Ectodermal cell (in vitro differentiated cells): Measurements from ENCODE around the gene C10orf71.

ENCODE experiments used
- H3K27ac ChIP-seq: 2 replicates; pipeline ENCODE4 v1.7.0; 2013; ENCODE audit warnings: mild to moderate bottlenecking, low read depth, low read length; ENCODE audit not compliant: insufficient read depth, poor library complexity, severe bottlenecking
- H3K27me3 ChIP-seq: 2 replicates; pipeline ENCODE4 v1.7.0; 2013; ENCODE audit warnings: mild to moderate bottlenecking, low read length; ENCODE audit not compliant: insufficient read depth, control insufficient read depth, poor library complexity, severe bottlenecking
- H3K36me3 ChIP-seq: one replicate; pipeline ENCODE4 v1.7.0; 2013; ENCODE audit warnings: low read length; ENCODE audit not compliant: control insufficient read depth, insufficient read depth
- H3K4me1 ChIP-seq: one replicate; pipeline ENCODE4 v1.7.0; 2013; ENCODE audit warnings: low read length; ENCODE audit not compliant: control insufficient read depth, insufficient read depth
- H3K4me3 ChIP-seq: 2 replicates; pipeline ENCODE4 v1.7.0; 2013; ENCODE audit warnings: low read depth, low read length, control low read depth; ENCODE audit not compliant: insufficient read depth
- H3K9me3 ChIP-seq: 2 replicates; pipeline ENCODE4 v1.7.0; 2013; ENCODE audit warnings: mild to moderate bottlenecking, low read length, moderate library complexity; ENCODE audit not compliant: control insufficient read depth
- WGBS, 2 experiments: methylation state at CpG; one replicate each; pipeline ENCODE4 v1.1.7; 2013; ENCODE audit warnings: missing lambda C conversion rate in 2 of 2; 5-methylcytosine and 5-hydroxymethylcytosine counted together

C10orf71 gene

DNA sequence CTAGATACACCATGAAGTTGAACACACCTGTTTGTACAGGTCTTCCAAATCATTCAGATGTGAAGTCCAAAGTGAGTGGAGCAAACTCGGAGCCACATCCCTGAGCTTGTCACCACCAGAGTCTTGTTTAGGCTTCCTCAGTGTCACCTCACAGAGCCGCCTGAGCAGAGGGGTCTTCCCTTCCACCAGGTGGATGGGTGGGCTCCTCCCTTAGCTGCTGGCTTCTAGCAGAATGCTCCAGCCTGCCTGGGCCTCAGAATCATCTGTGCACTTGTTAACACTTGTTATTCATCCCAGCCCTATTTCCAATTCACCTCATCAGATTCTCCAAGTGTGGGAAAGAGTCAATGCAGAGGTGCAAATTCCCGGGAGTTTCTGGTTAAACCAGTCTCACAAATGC, 32.5 kb downstream of the C10orf71 start:
- no peaks in the 10 kb centered on the region for H3K36me3 ChIP-seq
- H3K27me3 ChIP-seq: no peaks in the 10 kb centered on the region
- H3K27ac ChIP-seq: no peak overlapping the region
- no peaks in the 10 kb centered on the region for H3K4me1 ChIP-seq
- H3K9me3 ChIP-seq: no peaks in the 10 kb centered on the region
- no peak overlapping the region for H3K4me3 ChIP-seq
- 87 to 96% methylated on average over 3 of the region's 3 CpGs for WGBS, 2 experiments

DNA sequence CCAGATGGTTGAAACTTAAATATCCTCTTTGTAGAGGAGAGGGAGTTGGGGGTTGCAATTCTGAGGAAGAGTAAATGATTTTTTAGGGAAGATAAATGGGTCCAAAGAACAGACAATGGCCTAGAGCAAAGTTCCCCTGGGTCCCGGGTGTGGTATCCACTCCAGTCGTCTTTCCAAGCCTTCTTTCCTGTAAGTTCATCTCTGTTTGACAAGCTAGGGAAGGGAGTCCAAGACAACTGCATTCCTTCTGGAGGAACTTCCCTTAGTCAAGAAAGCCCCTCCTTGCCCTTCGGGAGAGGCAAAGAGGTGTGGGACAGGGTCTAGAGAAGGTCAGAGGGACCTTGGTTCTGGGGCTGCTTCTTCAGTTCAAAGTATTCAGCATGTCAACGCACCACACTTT, 33.4 kb downstream of the C10orf71 start:
- WGBS, 2 experiments: 95 to 97% methylated on average over 4 of the region's 4 CpGs
- H3K9me3 ChIP-seq: no peaks in the 10 kb centered on the region
- no peak overlapping the region for H3K4me3 ChIP-seq
- H3K27me3 ChIP-seq: no peaks in the 10 kb centered on the region
- no peaks in the 10 kb centered on the region for H3K36me3 ChIP-seq
- no peak overlapping the region for H3K27ac ChIP-seq
- H3K4me1 ChIP-seq: no peaks in the 10 kb centered on the region

GRCh38 chr10:49332768-49333167, 33.8 kb downstream of the C10orf71 start:
- no peak overlapping the region for H3K27ac ChIP-seq
- H3K27me3 ChIP-seq: no peaks in the 10 kb centered on the region
- H3K36me3 ChIP-seq: no peaks in the 10 kb centered on the region
- no peaks in the 10 kb centered on the region for H3K9me3 ChIP-seq
- WGBS, 2 experiments: 91 to 93% methylated on average over 6 of the region's 6 CpGs
- no peak overlapping the region for H3K4me3 ChIP-seq
- no peaks in the 10 kb centered on the region for H3K4me1 ChIP-seq

DNA sequence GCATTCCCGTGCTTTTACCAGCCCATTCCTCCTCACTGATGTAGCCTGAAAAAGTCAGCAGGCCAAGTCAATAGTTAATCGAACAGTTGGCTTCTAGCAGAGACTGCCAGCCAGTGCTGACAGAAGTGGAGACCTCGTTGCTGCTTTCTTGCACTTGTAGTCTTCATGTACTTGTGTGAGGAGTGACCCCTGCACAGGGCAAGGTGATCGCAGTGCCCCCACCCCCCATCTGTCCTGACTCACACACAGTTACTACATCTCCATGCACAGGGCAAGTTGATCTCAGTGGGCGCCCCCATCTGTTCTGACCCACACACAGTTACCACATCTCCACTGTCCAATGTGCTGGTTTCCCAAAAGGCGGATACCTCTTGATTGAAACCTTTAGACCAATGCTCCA, 34.2 kb downstream of the C10orf71 start:
- H3K9me3 ChIP-seq: no peaks in the 10 kb centered on the region
- H3K27me3 ChIP-seq: no peaks in the 10 kb centered on the region
- H3K4me1 ChIP-seq: no peaks in the 10 kb centered on the region
- 91 to 92% methylated on average over 6 of the region's 6 CpGs for WGBS, 2 experiments
- no peak overlapping the region for H3K27ac ChIP-seq
- H3K36me3 ChIP-seq: no peaks in the 10 kb centered on the region
- no peak overlapping the region for H3K4me3 ChIP-seq

GRCh38 chr10:49334964-49335363, 36.0 kb downstream of the C10orf71 start:
- Histone ChIP-seq H3K4me1 (no peaks in the 10 kb centered on the region), H3K4me3 (no peak overlapping the region), H3K9me3 (no peaks in the 10 kb centered on the region), H3K36me3 (no peaks in the 10 kb centered on the region), H3K27ac (no peak overlapping the region), H3K27me3 (no peaks in the 10 kb centered on the region)

DNA sequence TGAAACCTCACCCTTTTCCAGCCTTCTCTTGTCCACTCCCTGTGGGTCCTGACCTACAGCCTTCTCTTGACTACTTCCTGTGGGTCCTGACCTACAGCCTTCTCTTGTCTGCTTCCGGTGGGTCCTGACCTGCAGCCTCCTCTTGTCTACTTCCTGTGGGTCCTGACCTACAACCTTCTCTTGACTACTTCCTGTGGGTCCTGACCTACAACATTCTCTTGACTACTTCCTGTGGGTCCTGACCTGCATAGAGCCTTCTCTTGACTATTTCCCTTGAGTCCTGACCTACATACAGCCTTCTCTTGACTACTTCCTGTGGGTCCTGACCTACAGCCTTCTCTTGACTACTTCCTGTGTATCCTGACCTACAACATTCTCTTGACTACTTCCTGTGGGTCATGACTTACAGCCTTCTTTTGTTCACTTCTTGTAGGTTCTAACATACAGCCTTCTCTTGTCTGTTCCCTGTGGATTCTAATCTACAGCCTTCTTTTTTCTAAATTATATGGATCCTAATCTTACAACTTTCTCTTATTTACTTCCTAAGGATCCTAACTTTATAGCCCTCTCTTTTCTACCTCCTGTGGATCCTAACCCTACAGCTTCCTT, 36.5 kb downstream of the C10orf71 start:
- no peaks in the 10 kb centered on the region for H3K27me3 ChIP-seq
- H3K27ac ChIP-seq: no peak overlapping the region
- no peak overlapping the region for H3K4me3 ChIP-seq
- 93 to 100% methylated on average over 1 of the region's 1 CpG for WGBS, 2 experiments
- no peaks in the 10 kb centered on the region for H3K9me3 ChIP-seq
- H3K4me1 ChIP-seq: no peaks in the 10 kb centered on the region
- no peaks in the 10 kb centered on the region for H3K36me3 ChIP-seq

DNA sequence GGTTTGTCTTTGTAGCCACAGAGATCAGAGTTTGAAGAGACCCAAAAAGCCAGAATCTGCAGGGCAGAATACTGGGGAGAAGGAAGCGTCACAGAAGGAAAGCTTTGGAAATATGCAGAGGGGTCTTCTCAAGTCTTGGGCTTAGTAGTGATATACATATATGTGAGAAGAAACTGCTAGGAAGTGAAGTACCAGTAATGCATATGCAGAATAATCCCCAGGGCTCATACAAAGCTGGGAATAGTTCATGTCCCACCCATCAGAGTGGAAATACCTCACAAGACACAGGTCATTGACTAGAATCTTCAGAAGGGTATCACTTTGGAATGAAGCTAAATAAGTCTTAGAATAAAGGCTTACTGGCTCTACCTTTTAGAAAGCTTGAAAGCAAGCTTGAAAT, 39.6 kb downstream of the C10orf71 start:
- WGBS, 2 experiments: 84 to 94% methylated on average over 1 of the region's 1 CpG
- no peaks in the 10 kb centered on the region for H3K9me3 ChIP-seq

GRCh38 chr10:49344840-49345239, 45.9 kb downstream of the C10orf71 start:
- H3K4me1 ChIP-seq: no peaks in the 10 kb centered on the region
- no peaks in the 10 kb centered on the region for H3K27me3 ChIP-seq
- H3K27ac ChIP-seq: no peak overlapping the region
- no peaks in the 10 kb centered on the region for H3K9me3 ChIP-seq
- H3K4me3 ChIP-seq: no peak overlapping the region
- no peaks in the 10 kb centered on the region for H3K36me3 ChIP-seq
- WGBS, 2 experiments: 83 to 94% methylated on average over 1 of the region's 2 CpGs

More for the DNA sequence above, 39.6 kb downstream of the C10orf71 start:
- no peaks in the 10 kb centered on the region for H3K27me3 ChIP-seq
- H3K4me3 ChIP-seq: no peak overlapping the region
- no peak overlapping the region for H3K27ac ChIP-seq
- H3K4me1 ChIP-seq: no peaks in the 10 kb centered on the region
- H3K36me3 ChIP-seq: no peaks in the 10 kb centered on the region

DNA sequence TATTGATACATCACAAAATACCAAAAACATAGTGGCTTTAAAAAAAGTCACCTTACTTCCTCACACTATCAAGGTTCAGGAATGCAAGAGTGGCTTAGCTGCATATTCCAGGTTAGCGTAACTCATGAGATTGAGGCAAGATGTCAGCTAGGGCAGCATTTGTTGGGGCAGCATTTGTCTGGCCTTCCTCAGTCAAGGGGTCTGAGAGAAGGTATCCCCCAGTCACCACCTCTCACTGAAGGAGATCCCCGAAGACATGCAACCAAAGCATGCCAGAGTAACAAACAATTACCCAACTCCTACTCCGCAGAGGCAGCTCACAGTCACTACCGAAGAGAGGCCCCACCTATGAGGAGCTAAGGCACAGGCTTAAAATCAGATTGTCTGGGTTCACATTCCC, 48.4 kb downstream of the C10orf71 start:
- Histone ChIP-seq H3K36me3 (no peaks in the 10 kb centered on the region), H3K27me3 (no peaks in the 10 kb centered on the region), H3K4me1 (no peaks in the 10 kb centered on the region), H3K27ac (no peak overlapping the region), H3K9me3 (no peaks in the 10 kb centered on the region), H3K4me3 (no peak overlapping the region)
- WGBS, 2 experiments: 92 to 93% methylated on average over 4 of the region's 4 CpGs

DNA sequence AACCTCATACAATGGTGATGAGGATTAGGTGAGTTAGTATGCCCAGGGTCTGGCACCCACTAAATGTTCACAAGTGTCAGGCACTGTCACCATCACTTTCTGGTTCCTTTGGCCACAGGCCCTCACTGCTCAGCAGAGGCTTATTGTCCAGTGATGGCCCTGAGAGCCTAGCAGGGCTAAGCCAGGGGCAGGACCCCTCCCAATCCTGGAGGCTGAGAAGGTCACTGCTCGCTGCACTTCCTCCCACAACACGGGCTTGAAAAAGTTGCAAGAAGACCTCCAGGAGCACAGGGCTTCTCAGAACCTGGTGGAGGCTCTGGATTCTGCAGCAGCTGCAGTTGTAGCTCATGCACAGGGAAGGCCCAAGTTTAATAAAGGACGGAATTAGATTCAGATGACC, 48.9 kb downstream of the C10orf71 start:
- Histone ChIP-seq H3K4me3 (no peak overlapping the region), H3K36me3 (no peaks in the 10 kb centered on the region), H3K9me3 (no peaks in the 10 kb centered on the region), H3K4me1 (no peaks in the 10 kb centered on the region), H3K27ac (no peak overlapping the region), H3K27me3 (no peaks in the 10 kb centered on the region)
- WGBS, 2 experiments: 90 to 97% methylated on average over 3 of the region's 3 CpGs

GRCh38 chr10:49348593-49348992, 49.6 kb downstream of the C10orf71 start:
- no peak overlapping the region for H3K4me3 ChIP-seq
- H3K27me3 ChIP-seq: no peaks in the 10 kb centered on the region
- no peaks in the 10 kb centered on the region for H3K9me3 ChIP-seq
- no peak overlapping the region for H3K27ac ChIP-seq
- no peaks in the 10 kb centered on the region for H3K4me1 ChIP-seq
- no peaks in the 10 kb centered on the region for H3K36me3 ChIP-seq
- 83 to 94% methylated on average over 2 of the region's 2 CpGs for WGBS, 2 experiments
